HEK293 (cell line): Measurements from ENCODE around the gene TACC2.

ENCODE experiments used
- CTCF ChIA-PET: fragments of 350-600 bp; formaldehyde crosslinking; extraction: SDS; loops from one replicate; lab custom pipeline; 2021; ENCODE audit warnings: antibody characterized with exemption; lab: Yijun Ruan, JAX
- POLR2A ChIA-PET: fragments of 300-600 bp; formaldehyde crosslinking; extraction: SDS; loops from one replicate; lab custom pipeline; 2020; ENCODE audit warnings: antibody characterized with exemption, inconsistent platforms; lab: Yijun Ruan, JAX
- H3K27ac ChIP-seq: fragments of 200-500 bp; sonication (Bioruptor generic); 2 replicates; pipeline ENCODE4 v1.5.1; 2014; ENCODE audit warnings: low read depth, low read length, control low read depth, inconsistent platforms; ENCODE audit errors: extremely low read depth
- H3K36me3 ChIP-seq, 2 experiments: fragments of 200-500 bp in 1 of 2; sonication (Bioruptor generic) in 1 of 2; 1 replicate in 1 of 2; 2 replicates in 1 of 2; pipeline ENCODE4 v1.5.1; 2014 to 2017; ENCODE audit warnings: inconsistent platforms in 2 of 2, low read length in 2 of 2; ENCODE audit not compliant: control insufficient read depth in 2 of 2, insufficient read depth in 1 of 2
- H3K4me1 ChIP-seq: fragments of 200-500 bp; sonication (Bioruptor generic); 2 replicates; pipeline ENCODE4 v1.5.1; 2014; ENCODE audit warnings: mild to moderate bottlenecking, low read length, inconsistent platforms; ENCODE audit not compliant: control insufficient read depth, insufficient read depth
- H3K4me3 ChIP-seq: 2 replicates; pipeline ENCODE4 v1.5.1; 2011; ENCODE audit warnings: low read depth, mild to moderate bottlenecking, control low read depth, low read length, moderate library complexity
- H3K9me3 ChIP-seq: fragments of 200-500 bp; sonication (Bioruptor generic); 2 replicates; pipeline ENCODE4 v1.5.1; 2014; ENCODE audit warnings: low read depth, low read length, inconsistent platforms; ENCODE audit not compliant: control insufficient read depth, insufficient read depth
- EGR2 ChIP-seq: fragments of 450-650 bp; formaldehyde crosslinking; IDR thresholded peaks from 2 replicates; pipeline ENCODE4 v1.5.1; 2016; ENCODE audit warnings: low read depth, missing biosample characterization, missing genetic modification characterization
- IKZF3 ChIP-seq: fragments of 450-650 bp; IDR thresholded peaks from 2 replicates; pipeline ENCODE4 v1.5.0; 2018; ENCODE audit warnings: missing biosample characterization, mild to moderate bottlenecking, missing genetic modification characterization, moderate library complexity
- INSM2 ChIP-seq: fragments of 450-650 bp; formaldehyde crosslinking; IDR thresholded peaks from 2 replicates; pipeline ENCODE4 v1.5.1; 2016; ENCODE audit warnings: missing biosample characterization, missing genetic modification characterization
- KLF17 ChIP-seq: fragments of 450-650 bp; formaldehyde crosslinking; IDR thresholded peaks from 2 replicates; pipeline ENCODE4 v1.5.1; 2016; ENCODE audit warnings: missing biosample characterization, missing genetic modification characterization
- PRDM6 ChIP-seq: fragments of 450-650 bp; formaldehyde crosslinking; IDR thresholded peaks from 2 replicates; pipeline ENCODE4 v1.5.1; 2017; ENCODE audit warnings: missing biosample characterization, missing genetic modification characterization
- YY2 ChIP-seq: fragments of 450-650 bp; formaldehyde crosslinking; IDR thresholded peaks from 2 replicates; pipeline ENCODE4 v1.5.1; 2016; ENCODE audit warnings: missing biosample characterization, missing genetic modification characterization
- ZBTB1 ChIP-seq: fragments of 450-650 bp; formaldehyde crosslinking; IDR thresholded peaks from 2 replicates; pipeline ENCODE4 v1.5.1; 2016; ENCODE audit warnings: missing biosample characterization, missing genetic modification characterization
- ZBTB6 ChIP-seq: fragments of 450-650 bp; formaldehyde crosslinking; IDR thresholded peaks from 2 replicates; pipeline ENCODE4 v1.5.1; 2017; ENCODE audit warnings: missing biosample characterization, missing genetic modification characterization
- ZNF155 ChIP-seq: fragments of 450-650 bp; formaldehyde crosslinking; IDR thresholded peaks from 2 replicates; pipeline ENCODE4 v1.5.1; 2016; ENCODE audit warnings: missing biosample characterization, missing genetic modification characterization
- ZNF157 ChIP-seq: fragments of 450-650 bp; formaldehyde crosslinking; IDR thresholded peaks from 2 replicates; pipeline ENCODE4 v1.5.1; 2016; ENCODE audit warnings: missing biosample characterization, missing genetic modification characterization
- ZNF248 ChIP-seq: fragments of 450-650 bp; formaldehyde crosslinking; IDR thresholded peaks from 2 replicates; pipeline ENCODE4 v1.5.1; 2017; ENCODE audit warnings: missing biosample characterization, missing genetic modification characterization
- ZNF266 ChIP-seq: fragments of 450-650 bp; formaldehyde crosslinking; IDR thresholded peaks from 2 replicates; pipeline ENCODE4 v1.5.1; 2016; ENCODE audit warnings: missing biosample characterization, missing genetic modification characterization, low read depth
- ZNF501 ChIP-seq: fragments of 450-650 bp; formaldehyde crosslinking; IDR thresholded peaks from 2 replicates; pipeline ENCODE4 v1.5.1; 2016; ENCODE audit warnings: missing biosample characterization, missing genetic modification characterization
- ZNF623 ChIP-seq: fragments of 450-650 bp; formaldehyde crosslinking; IDR thresholded peaks from 2 replicates; pipeline ENCODE4 v1.5.1; 2016; ENCODE audit warnings: missing biosample characterization, missing genetic modification characterization
- ZNF660 ChIP-seq: fragments of 450-650 bp; IDR thresholded peaks from 2 replicates; pipeline ENCODE4 v1.5.1; 2018; ENCODE audit warnings: missing biosample characterization, mild to moderate bottlenecking, missing genetic modification characterization
- ZNF792 ChIP-seq: fragments of 450-650 bp; formaldehyde crosslinking; IDR thresholded peaks from 2 replicates; pipeline ENCODE4 v1.5.1; 2016; ENCODE audit warnings: missing biosample characterization, missing genetic modification characterization

TACC2 gene

GRCh38 chr10:122294511-122295450 lies 305.8 kb downstream of the TACC2 start (continued):
- TF ChIP-seq PRDM6 (tag by site-specific recombination) (no peak), ZNF792 (tag by site-specific recombination) (no peak), ZNF248 (no peak), ZBTB6 (tag by site-specific recombination) (no peak)

- TF ChIP-seq ZNF660 (tag by site-specific recombination) = no peak
- no peak for TF ChIP-seq INSM2
- TF ChIP-seq ZNF501 (tag by site-specific recombination) = no peak
- no peak for TF ChIP-seq ZBTB1
- TF ChIP-seq ZNF157 (tag by site-specific recombination) = no peak
- 0 out of 2 replicates have a peak, but pooled peaks have one; percentile 25 for TF ChIP-seq KLF17
- TF ChIP-seq ZNF155 (tag by site-specific recombination) = no peak
- TF ChIP-seq YY2 (tag by site-specific recombination) = no peak
- Histone ChIP-seq H3K4me3 (no peak overlapping the region), H3K4me1 (no peaks in the 10 kb centered on the region), H3K9me3 (no peaks in the 10 kb centered on the region), H3K27ac (no peak overlapping the region), H3K36me3 (no peaks in the 10 kb centered on the region)
- CTCF ChIA-PET = interaction anchor here (2.6 kb wide), 1 partner anchor 16 kb away, joined by 17 read pairs; no protein-coding TSS in a partner anchor
- POLR2A ChIA-PET = no interaction called here
Measured at GRCh38 chr10:122295451-122295809, 306.5 kb downstream of the TACC2 start.

GRCh38 chr10:122296363-122297120 lies 307.6 kb downstream of the TACC2 start:
- Histone ChIP-seq H3K4me3 (no peak overlapping the region), H3K9me3 (no peaks in the 10 kb centered on the region), H3K27ac (no peak overlapping the region), H3K4me1 (no peaks in the 10 kb centered on the region), H3K36me3 (no peaks in the 10 kb centered on the region)
- no peak for TF ChIP-seq IKZF3
- TF ChIP-seq ZNF266 (tag by site-specific recombination) = no peak
- TF ChIP-seq ZNF623 (tag by site-specific recombination) = peak; percentile 95
- TF ChIP-seq KLF17 = no peak
- no peak for TF ChIP-seq EGR2 (tag by site-specific recombination)
- ChIA-PET CTCF (interaction anchor here (0.6 to 4.1 kb wide), 12 partner anchors 11 to 410 kb away, joined by 3 to 121 read pairs (median 5); no protein-coding TSS in a partner anchor), POLR2A (no interaction called here)
